ENCODE data around the gene VPS26C.
"Not testable (repeated sequence)": the region's sequence is repeated elsewhere in the genome, so short reads cannot be mapped to it uniquely, and the experiment has no call there.

VPS26C gene

DNA sequence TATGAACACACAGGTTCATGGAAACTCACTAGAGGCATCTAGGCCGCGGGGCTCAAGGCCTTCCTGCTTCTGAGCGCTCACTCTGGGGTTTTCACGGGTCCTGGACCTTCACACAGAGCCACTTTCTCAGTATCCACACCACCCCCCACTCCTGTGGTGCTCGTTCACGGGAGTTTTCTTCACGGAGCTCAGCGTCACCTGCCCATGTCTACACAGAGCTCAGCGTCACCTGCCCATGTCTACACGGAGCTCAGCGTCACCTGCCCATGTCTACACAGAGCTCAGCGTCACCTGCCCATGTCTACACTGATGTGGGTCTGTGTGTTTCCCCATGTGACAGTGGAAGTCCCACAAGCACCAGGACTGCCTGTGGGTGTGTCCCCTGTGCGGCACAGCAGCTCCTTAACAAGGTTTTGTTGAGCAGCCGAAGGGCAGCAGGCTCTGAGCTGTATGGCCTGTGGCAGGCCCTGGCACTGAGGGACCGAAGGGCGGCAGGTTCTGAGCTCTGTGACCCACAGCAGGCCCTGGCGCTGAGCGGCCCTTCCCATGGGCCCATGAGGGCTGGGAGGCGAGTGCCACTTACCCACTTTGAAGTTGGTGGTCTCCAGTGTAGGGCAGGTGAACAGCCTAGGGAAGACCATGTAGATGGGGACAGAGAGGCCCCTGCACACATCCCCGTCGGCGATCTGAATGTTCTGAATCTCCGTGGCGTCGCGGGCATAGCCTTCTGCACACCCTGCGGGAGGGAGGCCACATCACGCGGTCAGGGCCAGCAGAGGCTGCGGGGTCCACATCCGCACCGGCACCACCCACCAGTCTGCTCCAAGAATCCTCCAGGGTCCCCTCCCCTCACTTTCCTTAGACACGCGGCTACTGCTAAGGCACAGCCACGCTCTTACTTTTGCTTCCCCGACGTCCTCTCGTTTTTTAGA, 39.8 kb downstream of the VPS26C start:
- DNase-seq = no peak

- no peak for DNase-seq
These were observed 40.9 kb downstream of the VPS26C start for GRCh38 chr21:37226041-37226920.

DNA sequence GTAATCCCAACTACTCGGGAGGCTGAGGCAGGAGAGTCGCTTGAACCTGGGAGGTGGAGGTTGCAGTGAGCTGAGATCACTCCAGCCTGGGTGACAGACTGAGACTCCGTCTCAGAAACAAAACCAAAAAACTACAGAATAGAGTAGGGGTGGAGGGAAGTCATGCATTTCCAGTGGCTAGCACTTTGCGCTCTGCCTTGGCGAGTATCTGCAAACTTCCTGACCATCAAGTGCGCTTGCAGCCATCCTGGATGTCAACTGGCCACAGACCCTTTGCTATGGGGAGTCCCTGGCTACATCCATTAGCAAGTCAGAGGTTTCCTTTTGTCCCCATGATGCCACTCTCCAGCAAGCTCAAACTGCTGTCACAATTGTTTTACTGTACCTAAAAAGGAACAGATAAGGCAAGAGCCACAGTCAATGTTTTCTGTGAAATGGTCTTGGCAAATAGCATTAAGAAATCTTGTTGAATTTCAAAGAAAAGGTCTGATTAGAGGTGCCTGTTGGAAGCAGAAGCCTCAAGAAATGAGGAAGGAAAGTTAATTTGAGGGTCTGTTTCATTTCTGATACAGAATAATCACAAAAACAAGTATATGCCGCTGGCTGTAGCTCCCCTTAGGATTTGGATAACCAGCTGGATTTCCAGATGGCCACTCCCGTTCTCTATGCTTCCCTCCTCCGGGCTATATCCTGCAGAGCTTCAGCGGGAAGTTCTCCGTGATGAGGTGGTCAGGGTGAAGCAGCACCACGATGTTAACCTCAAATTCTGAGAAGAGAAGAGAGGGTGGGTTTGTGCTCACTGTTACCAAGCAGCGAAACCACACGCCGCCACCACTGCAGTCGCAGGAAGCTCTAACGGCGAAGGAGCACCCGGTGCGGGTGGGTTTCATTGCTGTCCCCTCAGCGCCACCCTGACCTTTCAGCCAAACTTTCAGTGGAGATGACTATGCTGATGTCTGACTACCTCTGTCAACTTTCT, 42.0 kb downstream of the VPS26C start:
- no peak for DNase-seq

- no peak for DNase-seq
These were observed 43.3 kb downstream of the VPS26C start for GRCh38 chr21:37223804-37224345.

DNA sequence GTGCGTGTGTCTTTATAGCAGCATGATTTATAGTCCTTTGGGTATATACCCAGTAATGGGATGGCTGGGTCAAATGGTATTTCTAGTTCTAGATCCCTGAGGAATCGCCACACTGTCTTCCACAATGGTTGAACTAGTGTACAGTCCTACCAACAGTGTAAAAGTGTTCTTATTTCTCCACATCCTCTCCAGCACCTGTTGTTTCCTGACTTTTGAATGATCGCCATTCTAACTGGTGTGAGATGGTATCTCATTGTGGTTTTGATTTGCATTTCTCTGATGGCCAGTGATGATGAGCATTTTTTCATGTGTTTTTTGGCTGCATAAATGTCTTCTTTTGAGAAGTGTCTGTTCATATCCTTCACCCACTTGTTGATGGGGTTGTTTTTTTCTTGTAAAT, 44.9 kb downstream of the VPS26C start:
- not testable (repeated sequence) for DNase-seq

GRCh38 chr21:37220981-37221664, 46.0 kb downstream of the VPS26C start:
- DNase-seq = peak; percentile 93

GRCh38 chr21:37220433-37220980, 46.6 kb downstream of the VPS26C start:
- no peak for DNase-seq

GRCh38 chr21:37219761-37220432, 47.2 kb downstream of the VPS26C start:
- DNase-seq = no peak

GRCh38 chr21:37214952-37215351, 52.2 kb downstream of the VPS26C start:
- no peak for DNase-seq

GRCh38 chr21:37210799-37211198, 56.3 kb downstream of the VPS26C start:
- no peak for DNase-seq

GRCh38 chr21:37210130-37210529, 57.0 kb downstream of the VPS26C start:
- no peak for DNase-seq

DNA sequence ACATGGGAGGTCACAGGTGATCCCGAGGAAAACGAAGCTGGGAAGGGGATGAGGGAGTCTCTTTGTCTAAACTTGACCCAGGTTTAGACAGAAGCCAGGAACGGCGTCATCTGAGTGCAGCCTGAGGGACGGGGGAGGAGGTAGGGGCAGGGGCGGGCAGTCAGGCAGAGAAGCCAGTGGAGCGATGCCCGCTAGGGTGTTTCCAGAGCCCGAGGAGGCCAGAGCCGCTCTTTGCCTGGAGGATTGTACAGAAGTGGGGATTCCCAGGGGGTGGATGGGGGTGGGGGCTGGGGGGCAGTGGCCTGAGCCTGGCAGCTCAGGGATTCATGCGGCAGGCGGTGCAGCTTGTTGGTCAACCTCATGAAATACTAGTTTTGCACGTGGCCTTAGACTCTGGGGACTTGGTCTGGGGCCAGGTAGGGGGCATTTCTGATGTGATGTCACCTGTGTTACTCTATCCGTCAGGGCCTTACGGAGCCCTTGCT, 58.4 kb downstream of the VPS26C start:
- DNase-seq = no peak

DNA sequence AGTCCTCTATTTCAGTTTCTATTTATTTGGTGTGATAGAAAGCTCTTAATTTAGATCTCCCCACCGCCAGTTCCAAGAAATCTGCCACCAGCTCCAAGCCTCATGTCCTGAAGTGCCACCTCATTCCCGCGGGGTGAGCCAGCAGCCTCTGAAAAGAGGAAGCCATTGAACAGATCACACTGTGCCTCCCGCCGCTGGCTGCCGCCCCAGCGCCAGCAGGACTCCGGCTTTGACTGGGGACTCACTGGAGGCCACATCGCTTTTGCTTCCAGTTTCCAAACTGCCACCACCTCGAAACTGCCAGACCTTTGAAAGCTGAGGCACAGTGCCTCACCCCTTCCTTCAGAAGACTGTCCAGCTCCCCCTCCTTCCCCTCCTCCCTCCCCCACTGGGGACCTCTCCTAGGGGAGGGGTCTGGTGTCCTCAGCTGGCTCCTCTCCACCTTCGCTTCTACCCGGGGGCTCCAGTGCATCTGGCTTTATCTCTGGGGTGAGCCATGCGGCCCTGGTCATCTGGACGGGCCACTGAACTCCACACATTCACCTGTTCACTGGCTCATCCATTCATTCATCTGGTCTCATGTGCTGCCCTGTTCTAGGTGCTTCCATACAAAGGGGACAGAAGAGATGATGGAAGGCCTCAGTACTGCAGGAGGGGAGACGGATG, 58.9 kb downstream of the VPS26C start:
- DNase-seq = no peak

DNA sequence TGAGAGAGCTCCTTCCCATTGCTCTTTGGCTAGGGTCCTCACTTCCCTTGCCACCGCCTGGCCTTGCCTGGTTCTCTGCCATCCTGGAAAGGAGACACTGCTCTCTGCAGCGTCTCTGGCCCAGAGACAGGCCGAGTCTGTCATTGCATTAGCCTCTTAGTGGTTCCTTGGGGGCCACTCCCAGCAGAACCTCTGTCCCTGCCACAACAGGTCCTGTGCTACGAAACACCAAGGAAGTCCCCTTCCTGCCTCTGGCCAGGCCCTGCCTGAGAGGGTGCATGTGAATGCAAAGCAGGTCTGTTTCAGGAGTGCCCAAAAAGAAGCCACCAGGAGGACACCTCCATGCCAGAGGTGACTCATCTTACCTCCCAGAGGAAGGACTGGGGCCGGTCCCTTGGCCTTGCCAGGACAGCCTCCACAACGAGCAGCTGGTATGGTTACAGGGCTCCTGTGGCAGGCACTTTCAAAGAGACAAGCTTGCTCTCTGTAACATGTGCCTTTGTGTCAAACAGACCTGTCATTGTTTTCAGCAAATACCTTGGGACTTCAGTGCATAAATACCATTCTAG, 59.6 kb downstream of the VPS26C start:
- DNase-seq = no peak

DNA sequence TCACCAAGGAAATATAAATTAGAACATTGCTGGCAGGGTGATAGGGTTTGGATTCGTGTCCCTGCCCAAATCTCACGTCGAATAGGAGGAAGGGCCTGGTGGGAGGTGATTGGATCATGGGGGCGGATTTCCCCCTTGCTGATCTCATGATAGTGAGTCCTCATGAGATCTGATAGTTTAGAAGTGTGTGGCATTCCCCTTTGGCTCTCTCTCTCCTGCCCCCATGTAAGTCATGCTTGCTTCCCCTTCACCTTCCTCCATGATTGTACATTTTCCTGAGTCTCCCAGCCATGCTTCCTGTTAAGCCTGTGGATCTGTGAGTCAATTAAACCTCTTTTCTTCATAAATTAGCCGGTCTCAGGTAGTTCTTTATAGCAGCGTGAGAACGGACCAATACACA, 60.6 kb downstream of the VPS26C start:
- no peak for DNase-seq

GRCh38 chr21:37204580-37204979, 62.6 kb downstream of the VPS26C start:
- no peak for DNase-seq

GRCh38 chr21:37202221-37203110, 64.7 kb downstream of the VPS26C start:
- DNase-seq = no peak

Measured in left hindlimb (tissue), 1 donor.